Transverse colon (tissue), 4 donors: ENCODE results near the gene DPP4.

Source experiments
- CTCF ChIP-seq, 5 experiments: fragments of 200-600 bp in 3 of 5; fragments of 450-650 bp in 2 of 5; sonication (generic) in 3 of 5; IDR thresholded peaks; 1 replicate in 2 of 5; 2 replicates in 3 of 5; pipeline ENCODE4 v1.5.1; 2016 to 2017; ENCODE audit warnings: antibody characterized with exemption in 5 of 5, inconsistent platforms in 3 of 5, mild to moderate bottlenecking in 2 of 5, moderate library complexity in 1 of 5
- POLR2A ChIP-seq: fragments of 450-650 bp; IDR thresholded peaks from one replicate; pipeline ENCODE4 v1.6.1; 2016; ENCODE audit warnings: antibody characterized with exemption, mild to moderate bottlenecking, moderate library complexity
- POLR2AphosphoS5 ChIP-seq, 3 donors: sonication (generic); formaldehyde crosslinking; IDR thresholded peaks; one replicate each; pipeline ENCODE4 v1.6.1; 2016; ENCODE audit warnings: antibody characterized with exemption in 3 of 3

GRCh38 chr2:162060532-162060931 lies 13.5 kb downstream of the DPP4 start:
- TF ChIP-seq CTCF (IDR thresholded peaks at IDR 0.05) (no peak), POLR2A (no peak), POLR2AphosphoS5 (IDR thresholded peaks at IDR 0.05) (no peak)
